IMR-90 (cell line): ENCODE data around the gene SNAPC1. TPM values are rescaled to one million over a fixed set of nuclear protein-coding genes. Genes with fewer than 3 reads are reported as not detected.
A peak's percentile ranks its signal among the peaks of the same experiment; 100 is the strongest.

Experiments
- ATAC-seq: fragments of 200-7000 bp; cut with Tn5 transposase; 2 replicates; pipeline ENCODE4 v1.9.1; 2020; ENCODE audit warnings: low read depth, mild to moderate bottlenecking, moderate library complexity
- BruUV-seq: library from RNA; stranded (reverse); fragments of 400-500 nt; replicated peaks from 2 replicates; lab custom pipeline; 2021; lab: Mats Ljungman, UMichigan
- CTCF ChIA-PET: fragments of 300-600 bp; formaldehyde crosslinking; extraction: SDS; loops from one replicate; lab custom pipeline; 2021; ENCODE audit warnings: antibody characterized with exemption; lab: Yijun Ruan, JAX
- POLR2A ChIA-PET: fragments of 300-600 bp; sonication (Branson Sonifier 250); formaldehyde crosslinking; loops from one replicate; lab custom pipeline; 2022; ENCODE audit warnings: antibody characterized with exemption; ENCODE audit not compliant: unreplicated experiment; lab: Charles Lee
- DNase-seq: peaks from one replicate; pipeline ENCODE4 v3.0.0; 2013
- H2AFZ ChIP-seq: replicated peaks from 2 replicates; pipeline ENCODE3; 2013; ENCODE audit warnings: low read length, mild to moderate bottlenecking; ENCODE audit not compliant: poor library complexity
- H2AK5ac ChIP-seq: 2 replicates; pipeline ENCODE4 v1.6.1; 2013; ENCODE audit warnings: low read depth, low read length, inconsistent platforms
- H2AK9ac ChIP-seq: replicated peaks from 2 replicates; pipeline ENCODE3; 2013; ENCODE audit warnings: mild to moderate bottlenecking, low read depth, low read length, moderate library complexity; ENCODE audit not compliant: poor library complexity
- H2BK120ac ChIP-seq: 2 replicates; pipeline ENCODE4 v1.6.1; 2013; ENCODE audit warnings: low read depth, low read length, inconsistent platforms
- H2BK15ac ChIP-seq: 3 replicates; pipeline ENCODE4 v1.6.1; 2013; ENCODE audit warnings: low read depth, low read length, inconsistent platforms
- H2BK20ac ChIP-seq: 2 replicates; pipeline ENCODE4 v1.6.1; 2013; ENCODE audit warnings: low read depth, mild to moderate bottlenecking, inconsistent platforms, low read length, moderate library complexity
- H2BK5ac ChIP-seq: 2 replicates; pipeline ENCODE4 v1.6.1; 2013; ENCODE audit warnings: mild to moderate bottlenecking, low read depth, low read length, inconsistent platforms; ENCODE audit not compliant: poor library complexity, severe bottlenecking
- H3K14ac ChIP-seq: replicated peaks from 2 replicates; pipeline ENCODE4 v1.6.1; 2013; ENCODE audit warnings: low read depth, low read length, inconsistent platforms
- H3K18ac ChIP-seq: 2 replicates; pipeline ENCODE4 v1.6.1; 2013; ENCODE audit warnings: low read depth, low read length, control low read depth
- H3K23ac ChIP-seq: 2 replicates; pipeline ENCODE4 v1.6.1; 2013; ENCODE audit warnings: low read depth, low read length, inconsistent platforms
- H3K27ac ChIP-seq: 2 replicates; pipeline ENCODE4 v1.5.1; 2013; ENCODE audit warnings: mild to moderate bottlenecking, control low read depth, low read length; ENCODE audit not compliant: insufficient read depth
- H3K27me3 ChIP-seq: 2 replicates; pipeline ENCODE4 v1.6.1; 2013; ENCODE audit warnings: low read length; ENCODE audit not compliant: control insufficient read depth, insufficient read depth
- H3K36me3 ChIP-seq: 2 replicates; pipeline ENCODE4 v1.6.1; 2013; ENCODE audit warnings: low read length, mixed read lengths; ENCODE audit not compliant: control insufficient read depth, insufficient read depth
- H3K4ac ChIP-seq: 2 replicates; pipeline ENCODE4 v1.6.1; 2013; ENCODE audit warnings: low read depth, low read length, inconsistent platforms
- H3K4me1 ChIP-seq: 2 replicates; pipeline ENCODE4 v1.6.1; 2013; ENCODE audit warnings: low read length, mixed read lengths; ENCODE audit not compliant: control insufficient read depth, insufficient read depth
- H3K4me2 ChIP-seq: 2 replicates; pipeline ENCODE4 v1.6.1; 2013; ENCODE audit warnings: low read depth, mild to moderate bottlenecking, control low read depth, low read length, moderate library complexity
- H3K4me3 ChIP-seq: 2 replicates; pipeline ENCODE4 v1.5.1; 2013; ENCODE audit warnings: low read depth, mild to moderate bottlenecking, control low read depth, low read length, moderate library complexity; ENCODE audit not compliant: insufficient read depth
- H3K56ac ChIP-seq: 2 replicates; pipeline ENCODE4 v1.6.1; 2013; ENCODE audit warnings: low read length, inconsistent platforms; ENCODE audit not compliant: insufficient read depth; ENCODE audit errors: extremely low read depth
- H3K79me1 ChIP-seq, 2 experiments: 2 replicates each; pipeline ENCODE4 v1.6.1; 2013; ENCODE audit warnings: low read length in 2 of 2, inconsistent platforms in 1 of 2, low read depth in 1 of 2
- H3K9ac ChIP-seq: 2 replicates; pipeline ENCODE4 v1.6.1; 2013; ENCODE audit warnings: low read depth, low read length, control low read depth
- H3K9me1 ChIP-seq: 2 replicates; pipeline ENCODE4 v1.6.1; 2013; ENCODE audit warnings: low read length, inconsistent platforms; ENCODE audit not compliant: insufficient read depth
- H3K9me3 ChIP-seq: 2 replicates; pipeline ENCODE4 v1.6.1; 2013; ENCODE audit warnings: low read length; ENCODE audit not compliant: control insufficient read depth, insufficient read depth
- H4K20me1 ChIP-seq: 2 replicates; pipeline ENCODE4 v1.6.1; 2013; ENCODE audit warnings: low read length, inconsistent platforms; ENCODE audit not compliant: insufficient read depth
- H4K5ac ChIP-seq: 2 replicates; pipeline ENCODE4 v1.6.1; 2013; ENCODE audit warnings: mild to moderate bottlenecking, low read depth, low read length, control low read depth
- H4K8ac ChIP-seq, 2 experiments: 2 replicates each; pipeline ENCODE4 v1.6.1; 2013; ENCODE audit warnings: low read depth in 2 of 2, low read length in 2 of 2, control low read depth in 1 of 2, inconsistent platforms in 1 of 2
- H4K91ac ChIP-seq: 2 replicates; pipeline ENCODE4 v1.6.1; 2013; ENCODE audit warnings: low read depth, low read length, inconsistent platforms; ENCODE audit not compliant: insufficient read depth
- RFX5 ChIP-seq: IDR thresholded peaks from 2 replicates; pipeline ENCODE4 v1.8.0; 2012; ENCODE audit warnings: low read depth, mild to moderate bottlenecking, low read length, moderate library complexity
- WGBS, 2 experiments: methylation state at CpG; one replicate each; pipeline versions ENCODE4 v1.1.5 to v1.1.7; 2013; ENCODE audit warnings: missing lambda C conversion rate in 2 of 2; ENCODE audit not compliant: insufficient read length in 1 of 2; ENCODE audit errors: extremely low coverage in 2 of 2; 5-methylcytosine and 5-hydroxymethylcytosine counted together
- dilution Hi-C: fragments of 300-500 bp; cut with HindIII; formaldehyde crosslinking; loops from one replicate; pipeline ENCODE4 v1.14.3; 2018; ENCODE audit warnings: low sequenced_read_pairs; ENCODE audit not compliant: unreplicated experiment
- in situ Hi-C: fragments of 300-500 bp; cut with MboI; formaldehyde crosslinking; loops from 3 replicates; pipeline ENCODE4 v1.14.3; 2019; ENCODE audit warnings: low sequenced_read_pairs, inconsistent platforms, mixed read lengths
- intact Hi-C: fragments of 100-400 bp; cut with micrococcal nuclease; formaldehyde crosslinking; loops from 2 replicates; pipeline ENCODE4 v1.10.0; 2022
- polyA plus RNA-seq, 3 experiments: library from polyadenylated mRNA; depleted of rRNA; stranded (reverse); fragments of >200 nt; gene quantifications; 2 replicates each; pipeline ENCODE4 v1.2.3, GENCODE V29; 2012; ENCODE audit warnings: low replicate concordance in 1 of 3
- total RNA-seq: library from RNA; depleted of rRNA; stranded (reverse); fragments of >200 nt; gene quantifications from 2 replicates; pipeline ENCODE4 v1.2.3, GENCODE V29; 2012
- TF ChIP-seq, protein P1 (sequence below): fragments of 150-350 bp; IDR thresholded peaks from 2 replicates; pipeline ENCODE4 v1.6.1; 2016; ENCODE audit warnings: low read depth, mild to moderate bottlenecking, low read length, moderate library complexity, borderline replicate concordance

Gene SNAPC1
- total and polyA plus RNA-seq, 2 of the 4 experiments (the other 2 are of a cell fraction) = 7.7 to 9.3 TPM

DNA sequence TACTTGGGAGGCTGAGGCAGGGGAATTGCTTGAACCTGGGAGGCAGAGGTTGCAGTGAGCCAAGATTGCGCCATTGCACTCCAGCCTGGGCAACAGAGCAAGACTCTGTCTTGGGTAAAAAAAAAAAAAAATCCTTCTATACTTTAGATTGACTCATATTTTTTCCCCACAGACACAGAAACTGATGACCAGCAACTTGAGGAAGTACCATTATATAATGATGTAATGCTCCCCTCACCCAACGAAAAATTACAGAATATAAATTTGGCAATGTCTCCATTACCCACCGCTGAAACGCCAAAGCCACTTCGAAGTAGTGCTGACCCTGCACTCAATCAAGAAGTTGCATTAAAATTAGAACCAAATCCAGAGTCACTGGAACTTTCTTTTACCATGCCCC lies 24.3 kb upstream of the SNAPC1 start:
- peaks cover 12% of the 10 kb centered on the region for H4K20me1 ChIP-seq

More for the DNA sequence above, 24.3 kb upstream of the SNAPC1 start:
- Histone ChIP-seq H3K4me3 (no peak overlapping the region), H4K91ac (no peak overlapping the region), H2BK20ac (no peak overlapping the region), H3K18ac (no peak overlapping the region), H3K27ac (no peak overlapping the region), H4K8ac (no peak overlapping the region), H2BK15ac (no peak overlapping the region), H4K5ac (no peak overlapping the region), H2AK5ac (no peak overlapping the region), H3K4me1 (no peaks in the 10 kb centered on the region), H3K14ac (no peak overlapping the region), H2AK9ac (no peak overlapping the region), H3K9me3 (no peaks in the 10 kb centered on the region), H3K9me1 (no peaks in the 10 kb centered on the region), H3K23ac (no peak overlapping the region), H3K79me1 (peaks cover 23 to 47% of the 10 kb centered on the region in 2 experiments), H3K4ac (no peak overlapping the region), H2AFZ (no peak overlapping the region), H2BK120ac (no peak overlapping the region), H2BK5ac (no peak overlapping the region), H3K9ac (no peak overlapping the region), H3K4me2 (no peak overlapping the region), H3K27me3 (no peaks in the 10 kb centered on the region), H3K36me3 (peaks cover 63% of the 10 kb centered on the region), H3K56ac (no peak overlapping the region)
- no CpG with 5 or more reads among the region's 5 CpGs for WGBS, 2 experiments
- dilution Hi-C loops = no loop called here
- intact Hi-C loops = no loop called here
- DNase-seq = no peak
- peak; percentile 64; the same call in 1 of the 2 replicates for TF ChIP-seq RFX5
- TF ChIP-seq, protein P1, sequence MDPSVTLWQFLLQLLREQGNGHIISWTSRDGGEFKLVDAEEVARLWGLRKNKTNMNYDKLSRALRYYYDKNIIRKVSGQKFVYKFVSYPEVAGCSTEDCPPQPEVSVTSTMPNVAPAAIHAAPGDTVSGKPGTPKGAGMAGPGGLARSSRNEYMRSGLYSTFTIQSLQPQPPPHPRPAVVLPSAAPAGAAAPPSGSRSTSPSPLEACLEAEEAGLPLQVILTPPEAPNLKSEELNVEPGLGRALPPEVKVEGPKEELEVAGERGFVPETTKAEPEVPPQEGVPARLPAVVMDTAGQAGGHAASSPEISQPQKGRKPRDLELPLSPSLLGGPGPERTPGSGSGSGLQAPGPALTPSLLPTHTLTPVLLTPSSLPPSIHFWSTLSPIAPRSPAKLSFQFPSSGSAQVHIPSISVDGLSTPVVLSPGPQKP = no peak
- no peak for ATAC-seq
- in situ Hi-C loops = no loop called here
- BruUV-seq = no TSS peak
- ChIA-PET CTCF (interaction anchor here (1.1 kb wide), 1 partner anchor 9 kb away, joined by 5 read pairs; no protein-coding TSS in a partner anchor), POLR2A (no interaction called here)
